DOHH2 (cell line): ENCODE results near the gene MED27.

ENCODE experiments used
- H3F3A ChIP-seq: fragments of 200-600 bp; sonication (generic), shearing (Covaris generic); 2 replicates; pipeline ENCODE4 v1.6.0; 2016; ENCODE audit warnings: antibody characterized with exemption, mild to moderate bottlenecking; ENCODE audit not compliant: control insufficient read depth, insufficient read depth
- H3K27ac ChIP-seq: fragments of 200-600 bp; sonication (generic); 2 replicates; pipeline ENCODE4 v1.5.1; 2014; ENCODE audit warnings: low read depth, mild to moderate bottlenecking, low read length, moderate library complexity
- H3K27me3 ChIP-seq: fragments of 200-600 bp; sonication (generic); 2 replicates; pipeline ENCODE4 v1.6.1; 2014; ENCODE audit warnings: mild to moderate bottlenecking, low read length, mixed read lengths; ENCODE audit not compliant: control insufficient read depth
- H3K36me3 ChIP-seq: fragments of 200-600 bp; sonication (generic); 2 replicates; pipeline ENCODE4 v1.6.1; 2014; ENCODE audit warnings: mild to moderate bottlenecking, low read length, moderate library complexity, mixed read lengths; ENCODE audit not compliant: control insufficient read depth
- H3K4me1 ChIP-seq: fragments of 200-600 bp; sonication (generic); 2 replicates; pipeline ENCODE4 v1.6.1; 2014; ENCODE audit warnings: mild to moderate bottlenecking, low read length, mixed read lengths; ENCODE audit not compliant: control insufficient read depth
- H3K4me2 ChIP-seq: fragments of 200-600 bp; sonication (generic); 2 replicates; pipeline ENCODE4 v1.6.0; 2014; ENCODE audit warnings: mild to moderate bottlenecking, low read length, moderate library complexity
- H3K4me3 ChIP-seq: fragments of 200-600 bp; sonication (generic); 2 replicates; pipeline ENCODE4 v1.5.1; 2014; ENCODE audit warnings: mild to moderate bottlenecking, low read length, mixed read lengths
- H3K79me2 ChIP-seq: fragments of 200-600 bp; sonication (generic); 2 replicates; pipeline ENCODE4 v1.6.1; 2014; ENCODE audit warnings: mild to moderate bottlenecking, low read length, mixed read lengths; ENCODE audit not compliant: control insufficient read depth
- H3K9me2 ChIP-seq: fragments of 200-600 bp; sonication (generic); replicated peaks from 2 replicates; pipeline ENCODE4 v1.6.1; 2014; ENCODE audit warnings: mild to moderate bottlenecking, low read length, mixed read lengths; ENCODE audit not compliant: control insufficient read depth
- H3K9me3 ChIP-seq: fragments of 200-600 bp; sonication (generic); 2 replicates; pipeline ENCODE4 v1.6.1; 2014; ENCODE audit warnings: antibody characterized with exemption, low read length, mixed read lengths; ENCODE audit not compliant: control insufficient read depth, insufficient read depth
- H4K20me1 ChIP-seq: fragments of 200-600 bp; sonication (generic); 2 replicates; pipeline ENCODE4 v1.6.0; 2014; ENCODE audit warnings: low read depth, mild to moderate bottlenecking, antibody characterized with exemption, low read length, moderate library complexity; ENCODE audit not compliant: control insufficient read depth, insufficient read depth
- EZH2phosphoT487 ChIP-seq: fragments of 200-600 bp; sonication (generic); IDR thresholded peaks from 2 replicates; pipeline ENCODE4 v1.6.1; 2017; ENCODE audit warnings: borderline replicate concordance, mild to moderate bottlenecking, antibody characterized with exemption, low read length, moderate library complexity, mixed read lengths
- TF ChIP-seq, protein P1 (sequence below): fragments of 200-600 bp; sonication (generic); IDR thresholded peaks from one replicate; pipeline ENCODE4 v1.5.1; 2014; ENCODE audit warnings: antibody characterized with exemption, mild to moderate bottlenecking, low read depth, low read length; ENCODE audit not compliant: poor library complexity, severe bottlenecking

The MED27 gene

GRCh38 chr9:132000659-132001058, 79.0 kb downstream of the MED27 start:
- no peaks in the 10 kb centered on the region for H3K9me3 ChIP-seq
- peaks cover 23% of the 10 kb centered on the region for H3K4me1 ChIP-seq
- no peaks in the 10 kb centered on the region for H3F3A ChIP-seq
- H3K9me2 ChIP-seq: no peaks in the 10 kb centered on the region
- H3K36me3 ChIP-seq: no peaks in the 10 kb centered on the region; the same call in 1 of the 2 replicates
- TF ChIP-seq, protein P1, sequence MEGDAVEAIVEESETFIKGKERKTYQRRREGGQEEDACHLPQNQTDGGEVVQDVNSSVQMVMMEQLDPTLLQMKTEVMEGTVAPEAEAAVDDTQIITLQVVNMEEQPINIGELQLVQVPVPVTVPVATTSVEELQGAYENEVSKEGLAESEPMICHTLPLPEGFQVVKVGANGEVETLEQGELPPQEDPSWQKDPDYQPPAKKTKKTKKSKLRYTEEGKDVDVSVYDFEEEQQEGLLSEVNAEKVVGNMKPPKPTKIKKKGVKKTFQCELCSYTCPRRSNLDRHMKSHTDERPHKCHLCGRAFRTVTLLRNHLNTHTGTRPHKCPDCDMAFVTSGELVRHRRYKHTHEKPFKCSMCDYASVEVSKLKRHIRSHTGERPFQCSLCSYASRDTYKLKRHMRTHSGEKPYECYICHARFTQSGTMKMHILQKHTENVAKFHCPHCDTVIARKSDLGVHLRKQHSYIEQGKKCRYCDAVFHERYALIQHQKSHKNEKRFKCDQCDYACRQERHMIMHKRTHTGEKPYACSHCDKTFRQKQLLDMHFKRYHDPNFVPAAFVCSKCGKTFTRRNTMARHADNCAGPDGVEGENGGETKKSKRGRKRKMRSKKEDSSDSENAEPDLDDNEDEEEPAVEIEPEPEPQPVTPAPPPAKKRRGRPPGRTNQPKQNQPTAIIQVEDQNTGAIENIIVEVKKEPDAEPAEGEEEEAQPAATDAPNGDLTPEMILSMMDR: no peak
- no peak for TF ChIP-seq EZH2phosphoT487
- no peaks in the 10 kb centered on the region for H3K27me3 ChIP-seq
- H4K20me1 ChIP-seq: 0 out of 2 replicates have a peak, but pooled peaks cover 3% of the 10 kb centered on the region
- H3K4me2 ChIP-seq: no peak overlapping the region
- H3K4me3 ChIP-seq: no peak overlapping the region
- H3K27ac ChIP-seq: no peak overlapping the region
- H3K79me2 ChIP-seq: peaks cover 6% of the 10 kb centered on the region; the same call in 1 of the 2 replicates

DNA sequence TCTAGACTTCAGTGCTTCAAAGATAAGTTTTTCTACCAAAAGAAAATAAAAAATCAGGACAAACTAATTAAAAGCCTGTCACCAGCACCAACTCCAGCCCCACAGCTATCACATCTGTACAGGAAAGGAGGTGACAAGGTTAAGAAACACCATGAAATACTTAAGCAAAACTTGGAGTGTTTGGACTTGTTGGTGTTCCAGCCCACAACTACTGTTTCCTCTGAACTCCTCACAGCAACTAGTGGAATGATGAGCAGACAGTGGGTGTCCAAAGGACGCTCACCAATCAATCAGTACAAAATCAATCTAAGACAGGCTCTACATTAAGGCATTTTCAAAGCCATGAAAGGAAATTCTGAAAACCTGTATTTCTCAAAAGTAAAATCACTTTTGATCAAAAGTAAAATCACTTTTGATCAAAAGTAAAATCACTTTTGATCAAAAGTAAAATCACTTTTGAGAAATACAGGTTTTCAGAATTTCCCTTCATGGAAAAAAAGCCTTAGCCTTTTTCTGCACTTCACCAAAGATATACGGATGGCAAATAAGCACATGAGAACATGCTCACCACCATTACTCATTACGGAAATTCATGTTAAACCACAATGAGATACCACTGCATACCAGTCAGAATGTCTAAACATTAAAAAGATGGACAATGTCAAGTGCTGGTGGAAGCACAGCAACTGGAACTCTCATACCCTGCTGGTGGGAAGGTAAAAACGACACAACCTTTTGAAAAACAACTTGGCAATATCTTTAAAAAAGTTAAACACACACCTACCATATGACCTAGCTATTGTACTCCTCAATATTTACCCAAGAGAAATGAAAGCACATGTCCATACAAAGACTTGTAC, 79.7 kb downstream of the MED27 start:
- H3K4me2 ChIP-seq: no peak overlapping the region
- 0 out of 2 replicates have a peak, but pooled peaks cover 4% of the 10 kb centered on the region for H3K79me2 ChIP-seq
- TF ChIP-seq, protein P1: no peak
- TF ChIP-seq EZH2phosphoT487: no peak
- no peaks in the 10 kb centered on the region; the same call in 1 of the 2 replicates for H3K36me3 ChIP-seq
- no peaks in the 10 kb centered on the region for H3K9me3 ChIP-seq
- no peak overlapping the region for H3K27ac ChIP-seq
- H3K9me2 ChIP-seq: no peaks in the 10 kb centered on the region
- H3F3A ChIP-seq: no peaks in the 10 kb centered on the region
- peaks cover 23% of the 10 kb centered on the region for H3K4me1 ChIP-seq
- no peaks in the 10 kb centered on the region for H3K27me3 ChIP-seq
- H3K4me3 ChIP-seq: no peak overlapping the region
- H4K20me1 ChIP-seq: 0 out of 2 replicates have a peak, but pooled peaks cover 3% of the 10 kb centered on the region

DNA sequence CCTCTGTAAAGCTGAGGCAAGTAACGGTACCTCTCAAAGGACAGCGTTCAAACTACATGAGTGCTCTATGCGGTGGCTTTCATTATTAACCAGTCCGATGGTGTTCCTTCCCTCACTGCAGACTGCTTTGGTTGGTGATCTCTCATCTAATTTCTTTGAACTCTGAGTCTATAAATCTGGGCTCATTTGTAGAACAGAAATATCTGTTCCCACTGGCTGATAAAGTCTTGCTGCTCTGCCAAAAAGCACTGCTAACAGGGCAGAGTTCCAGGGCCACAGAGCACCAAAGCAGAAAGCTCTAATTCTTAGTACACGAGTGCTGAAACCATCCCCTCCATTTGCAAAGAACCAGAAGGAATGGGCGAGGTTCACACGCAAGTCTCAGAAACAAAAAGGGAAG, 81.9 kb downstream of the MED27 start:
- H3K9me3 ChIP-seq: no peaks in the 10 kb centered on the region
- H3K36me3 ChIP-seq: no peaks in the 10 kb centered on the region; the same call in 1 of the 2 replicates
- H3K79me2 ChIP-seq: no peaks in the 10 kb centered on the region
- H3K4me1 ChIP-seq: peaks cover 4% of the 10 kb centered on the region; the same call in 1 of the 2 replicates
- no peak overlapping the region for H3K4me3 ChIP-seq
- no peaks in the 10 kb centered on the region for H3K27me3 ChIP-seq
- no peak overlapping the region for H3K4me2 ChIP-seq
- H3K27ac ChIP-seq: no peak overlapping the region
- no peaks in the 10 kb centered on the region for H4K20me1 ChIP-seq
- TF ChIP-seq, protein P1: no peak
- TF ChIP-seq EZH2phosphoT487: no peak
- H3K9me2 ChIP-seq: no peaks in the 10 kb centered on the region
- H3F3A ChIP-seq: no peaks in the 10 kb centered on the region
